ENCODE results near the gene OGDH.

OGDH gene

DNA sequence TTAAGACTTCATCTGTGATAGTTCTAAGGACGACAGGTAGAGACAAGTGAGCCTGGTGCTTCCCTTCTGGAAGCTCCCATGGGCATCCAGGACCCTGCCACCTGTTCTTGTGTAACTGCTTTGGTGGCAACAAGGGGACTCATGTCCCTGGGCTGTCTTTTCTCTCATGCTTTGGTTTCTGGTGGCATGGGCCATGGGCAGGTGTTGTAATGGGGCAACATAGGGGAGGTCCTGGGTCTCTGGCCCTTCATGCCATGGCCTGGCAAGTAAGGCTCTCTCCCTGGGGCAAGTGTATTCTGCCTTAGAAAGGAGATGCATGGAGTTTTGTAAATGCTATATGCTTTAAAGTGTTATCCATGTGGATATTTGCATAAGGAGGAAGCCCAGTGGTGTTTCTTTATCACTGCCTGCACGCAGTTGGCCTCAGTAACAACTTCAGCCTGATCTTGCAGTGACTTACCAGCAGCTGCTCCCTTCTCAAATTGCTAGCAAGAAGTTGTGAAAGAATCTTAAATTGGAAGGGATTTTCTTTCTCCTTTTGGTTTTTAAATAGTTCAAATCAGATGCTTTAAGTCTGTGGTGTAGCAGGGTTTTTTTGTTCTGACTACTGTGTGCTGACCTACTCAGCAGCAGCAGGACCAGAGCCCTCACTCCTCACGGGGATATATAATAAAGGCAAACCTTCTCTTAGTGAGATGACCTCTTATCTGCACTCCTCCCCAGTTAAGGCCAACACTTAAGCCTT, 39.9 kb downstream of the OGDH start:
- no peak for TF ChIP-seq ZNF274 (IDR thresholded peaks at IDR 0.05; ENCODE audit: low read depth, low read length)
- H3K4me3 ChIP-seq (ENCODE audit: low read length), result no peak overlapping the region

DNA sequence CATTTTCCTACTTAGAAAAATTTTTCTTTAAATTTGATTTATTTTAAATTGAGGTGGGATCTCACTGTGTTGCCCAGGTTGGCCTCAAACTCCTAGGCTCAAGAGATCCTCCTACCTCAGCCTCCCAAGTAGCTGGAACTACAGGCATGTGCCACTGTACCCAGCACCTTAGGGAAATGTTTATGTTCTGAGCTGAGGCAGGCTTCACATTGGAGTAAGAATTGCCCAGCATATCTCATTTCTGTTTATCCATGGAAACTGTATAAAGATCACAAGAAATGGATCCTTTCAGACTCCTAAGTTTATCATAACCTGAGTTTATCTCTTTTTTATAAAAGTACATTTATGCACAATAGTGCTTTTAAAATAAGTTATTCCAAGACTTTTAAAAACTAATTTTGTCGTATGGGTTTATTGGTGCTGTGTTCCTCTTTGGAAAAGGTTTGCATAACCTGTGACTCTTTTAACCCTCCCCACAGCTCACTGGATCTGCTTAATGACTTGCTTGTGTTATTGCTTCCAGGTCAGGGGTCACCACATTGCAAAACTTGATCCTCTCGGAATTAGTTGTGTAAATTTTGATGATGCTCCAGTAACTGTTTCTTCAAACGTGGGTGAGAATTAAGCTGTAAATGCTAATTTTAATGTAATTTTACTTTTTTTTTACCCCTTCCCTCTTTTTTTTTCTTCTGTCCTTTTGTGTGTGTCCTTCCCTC, 40.7 kb downstream of the OGDH start:
- no peak overlapping the region for H3K4me3 ChIP-seq (ENCODE audit: low read length)
- TF ChIP-seq ZNF274 (IDR thresholded peaks at IDR 0.05; ENCODE audit: low read depth, low read length), result no peak

DNA sequence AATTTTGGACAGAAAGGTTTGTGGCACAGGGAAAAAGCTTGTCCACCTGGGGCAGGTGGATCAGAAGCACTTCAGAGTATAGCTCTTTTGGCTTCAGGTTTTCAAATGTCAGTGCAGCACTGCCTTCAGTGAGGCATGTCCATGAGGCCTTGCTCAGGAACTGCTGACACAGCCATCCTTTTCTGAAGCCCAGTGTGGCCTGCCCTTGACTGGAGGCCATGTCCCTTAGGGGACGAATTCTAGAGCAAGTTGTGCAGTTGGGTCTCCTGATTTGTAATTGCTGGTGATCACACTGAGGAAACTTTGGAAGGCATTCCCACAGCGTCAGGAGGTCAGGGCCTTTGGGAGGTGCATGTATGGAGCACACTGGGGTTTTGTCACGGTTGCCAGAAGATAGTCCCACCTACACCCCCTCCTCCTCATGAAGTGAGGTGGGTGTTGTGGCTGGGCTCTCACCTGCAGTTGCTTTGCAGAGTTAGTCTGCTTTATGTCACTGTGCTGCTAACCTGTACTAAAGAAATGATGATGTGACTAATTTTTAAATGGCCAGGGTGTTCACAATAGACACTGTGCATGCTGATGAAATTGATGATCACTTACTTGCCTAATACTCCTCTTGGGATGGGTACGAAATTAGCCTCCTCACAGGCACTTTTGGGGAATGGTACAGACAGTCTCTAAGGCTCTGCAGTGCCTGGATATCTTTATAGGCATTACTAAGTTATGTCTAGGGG, 41.7 kb downstream of the OGDH start:
- no peak for TF ChIP-seq ZNF274 (IDR thresholded peaks at IDR 0.05; ENCODE audit: low read depth, low read length)

DNA sequence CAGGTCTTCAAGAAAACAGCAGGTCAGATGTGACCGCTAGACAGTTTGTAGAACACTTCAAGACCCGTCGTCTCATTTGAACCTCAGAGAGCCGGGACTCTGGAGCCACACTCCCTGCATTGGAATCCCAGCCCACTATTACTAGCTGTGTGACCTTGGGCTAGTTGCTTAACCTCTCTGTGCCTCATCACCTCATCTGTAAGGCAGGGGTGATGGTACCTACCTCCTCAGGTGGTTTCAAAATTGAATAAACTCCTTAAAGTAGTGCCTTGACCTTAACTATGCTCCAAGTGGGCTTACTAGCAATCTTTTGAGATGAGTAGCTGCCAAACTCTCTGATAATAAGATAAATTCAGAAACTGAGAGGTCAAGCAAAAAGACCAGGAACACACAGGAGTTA, 43.8 kb downstream of the OGDH start:
- no peak overlapping the region for H3K4me3 ChIP-seq (ENCODE audit: low read length)
- TF ChIP-seq ZNF274 (IDR thresholded peaks at IDR 0.05; ENCODE audit: low read depth, low read length), result no peak

More for the DNA sequence above, 41.7 kb downstream of the OGDH start:
- H3K4me3 ChIP-seq (ENCODE audit: low read length), result no peak overlapping the region

DNA sequence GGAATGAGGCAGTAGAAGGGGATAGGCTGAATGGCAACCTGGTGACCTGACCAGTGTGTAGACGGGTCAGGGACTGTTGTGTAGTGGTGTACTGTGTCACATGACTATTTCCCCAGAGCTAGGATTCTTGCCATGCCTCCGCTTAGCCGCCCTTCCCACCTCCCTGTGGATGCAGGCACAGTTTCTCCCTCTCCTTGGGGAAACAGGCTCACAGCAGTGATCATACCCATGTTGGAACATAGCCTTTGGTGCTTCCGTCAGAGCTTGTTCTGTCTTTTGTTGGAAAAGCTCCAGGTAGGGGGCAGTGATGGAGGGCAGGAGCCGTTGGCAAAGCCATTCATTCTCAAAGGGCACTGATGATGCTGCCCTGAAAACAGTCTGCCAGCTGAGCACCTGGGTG, 44.3 kb downstream of the OGDH start:
- no peak overlapping the region for H3K4me3 ChIP-seq (ENCODE audit: low read length)
- no peak for TF ChIP-seq ZNF274 (IDR thresholded peaks at IDR 0.05; ENCODE audit: low read depth, low read length)

DNA sequence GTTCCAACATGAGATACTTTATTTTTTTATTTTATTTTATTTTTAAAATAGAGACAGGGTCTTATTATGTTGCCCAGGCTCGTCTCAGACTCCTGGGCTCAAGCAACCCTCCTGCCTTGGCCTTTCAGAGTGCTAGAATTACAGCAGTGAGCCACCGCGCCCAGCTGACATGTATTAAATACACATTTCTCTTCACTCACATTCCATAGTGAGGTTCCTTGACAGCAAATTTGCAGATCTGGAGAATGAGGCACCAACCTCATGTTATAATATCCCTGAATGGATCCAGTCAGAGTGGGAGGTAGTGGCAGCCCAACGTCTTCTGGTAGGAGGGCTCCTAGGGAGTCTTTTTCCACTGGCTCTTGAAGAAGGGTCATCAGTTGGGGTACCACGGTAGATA, 46.1 kb downstream of the OGDH start:
- TF ChIP-seq ZNF274 (IDR thresholded peaks at IDR 0.05; ENCODE audit: low read depth, low read length), result no peak
- H3K4me3 ChIP-seq (ENCODE audit: low read length), result no peak overlapping the region

DNA sequence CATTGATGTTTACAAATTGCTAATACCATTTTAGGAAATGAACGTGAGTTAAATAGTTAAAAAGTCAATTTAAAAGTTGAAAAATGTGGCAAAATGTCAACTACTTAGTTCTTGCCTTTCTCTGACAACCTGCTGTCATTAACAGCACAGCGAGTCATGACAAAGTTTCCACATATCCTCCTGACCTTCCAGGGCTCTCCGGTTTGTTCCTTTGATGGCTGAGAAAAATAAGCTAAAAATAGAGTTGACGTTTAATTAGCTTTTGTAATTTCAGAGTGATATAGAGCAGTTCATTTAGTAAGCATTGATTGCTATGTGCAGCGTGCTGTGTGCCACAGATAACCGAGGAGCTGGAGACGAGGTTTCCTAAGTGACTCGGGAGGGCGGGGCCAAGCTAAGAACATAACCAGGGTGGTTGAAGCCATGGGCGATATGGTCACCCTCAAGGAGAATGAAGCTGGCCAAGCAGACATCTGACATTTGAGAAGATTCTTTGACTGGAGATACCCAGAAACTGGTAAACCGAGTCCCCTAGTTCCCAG, 47.9 kb downstream of the OGDH start:
- no peak for TF ChIP-seq ZNF274 (IDR thresholded peaks at IDR 0.05; ENCODE audit: low read depth, low read length)
- H3K4me3 ChIP-seq (ENCODE audit: low read length), result no peak overlapping the region

DNA sequence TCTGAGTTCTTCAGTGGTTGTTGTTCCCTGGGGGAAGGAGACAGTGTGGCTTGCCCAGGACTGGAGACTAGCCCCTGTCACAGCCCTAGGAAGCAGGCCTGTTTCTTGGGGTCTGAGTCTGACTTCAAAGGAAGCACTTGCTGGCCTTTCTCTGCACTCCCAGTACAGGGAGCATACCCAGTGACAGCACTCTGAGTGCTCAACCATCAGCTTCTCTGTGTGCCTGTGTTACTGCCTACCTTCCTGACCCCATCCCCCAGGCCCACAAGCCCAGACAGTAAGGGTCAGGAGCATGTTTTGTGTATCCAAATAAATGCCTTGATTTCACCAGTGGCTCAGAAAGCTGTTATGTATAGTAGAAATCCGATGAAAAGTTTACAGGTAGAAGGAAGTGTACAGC, 48.9 kb downstream of the OGDH start:
- no peak overlapping the region for H3K4me3 ChIP-seq (ENCODE audit: low read length)
- no peak for TF ChIP-seq ZNF274 (IDR thresholded peaks at IDR 0.05; ENCODE audit: low read depth, low read length)

DNA sequence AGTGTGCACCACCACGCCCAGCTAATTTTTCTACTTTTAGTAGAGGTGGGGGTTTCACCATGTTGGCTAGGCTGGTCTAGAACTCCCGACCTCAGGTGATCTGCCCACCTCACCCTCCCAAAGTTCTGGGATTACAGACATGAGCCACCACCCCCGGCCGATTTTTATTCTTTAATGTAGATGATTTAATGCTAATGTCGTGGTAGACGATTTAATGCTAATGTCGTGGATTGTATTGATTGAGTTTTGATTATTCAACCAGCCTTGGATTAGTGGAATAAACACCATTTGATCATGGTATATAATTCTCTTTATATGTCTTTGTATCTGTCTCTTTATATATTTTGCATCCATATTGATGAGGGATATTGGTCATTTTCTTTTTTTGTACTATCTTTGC, 52.6 kb downstream of the OGDH start:
- no peak overlapping the region for H3K4me3 ChIP-seq (ENCODE audit: low read length)
- no peak for TF ChIP-seq ZNF274 (IDR thresholded peaks at IDR 0.05; ENCODE audit: low read depth, low read length)

DNA sequence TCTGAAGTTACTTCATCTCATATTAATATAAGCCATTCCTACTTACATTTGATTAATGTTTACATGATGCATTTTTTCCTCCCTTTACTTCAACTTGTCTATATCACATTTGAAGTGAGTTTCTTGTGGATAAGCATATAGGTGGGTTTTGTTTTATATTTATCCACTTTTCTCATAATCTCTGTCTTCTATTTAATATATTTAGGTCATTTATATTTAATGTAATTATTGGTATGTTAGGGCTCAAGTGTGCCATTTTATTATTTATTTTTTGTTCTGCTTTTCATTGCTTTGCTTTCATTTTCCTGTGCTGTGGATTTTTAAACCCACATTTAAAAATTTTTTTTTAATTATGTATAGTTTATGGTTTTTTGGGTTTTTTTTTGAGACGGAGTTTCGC, 54.8 kb downstream of the OGDH start:
- no peak for TF ChIP-seq ZNF274 (IDR thresholded peaks at IDR 0.05; ENCODE audit: low read depth, low read length)
- no peak overlapping the region for H3K4me3 ChIP-seq (ENCODE audit: low read length)

DNA sequence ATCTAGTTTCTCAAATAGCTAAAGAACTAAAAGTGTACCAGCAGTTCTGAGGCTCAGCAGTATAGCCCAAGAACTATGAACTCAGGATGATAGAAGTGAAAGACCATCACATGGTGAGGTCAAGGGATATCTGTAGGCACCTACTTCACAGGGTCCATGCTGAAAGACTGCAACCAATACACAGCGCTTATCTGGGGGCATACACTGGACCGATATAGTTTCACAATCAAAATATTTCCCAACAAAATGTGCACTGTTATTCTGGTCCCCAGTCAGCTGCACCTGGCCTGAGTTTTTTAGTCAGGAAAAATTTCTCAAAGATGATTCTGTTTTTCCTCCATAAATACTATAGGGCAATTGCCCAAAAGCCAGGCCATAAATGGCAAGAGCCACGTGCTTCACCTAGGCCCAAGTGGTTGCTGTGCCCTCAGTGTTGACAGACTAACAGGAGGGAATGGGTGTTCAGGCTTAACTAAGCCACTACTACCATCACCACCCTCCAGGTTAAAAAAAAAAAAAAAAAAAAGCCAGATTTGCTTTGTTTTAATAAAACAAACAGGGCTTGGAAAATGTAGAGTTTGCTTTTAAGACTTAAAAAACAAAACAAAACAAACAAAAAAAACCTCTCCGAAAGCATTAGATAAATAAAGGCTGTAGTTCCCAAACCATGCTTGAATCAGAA, 58.5 kb downstream of the OGDH start:
- no peak overlapping the region for H3K4me3 ChIP-seq (ENCODE audit: low read length)
- TF ChIP-seq ZNF274 (IDR thresholded peaks at IDR 0.05; ENCODE audit: low read depth, low read length), result no peak

DNA sequence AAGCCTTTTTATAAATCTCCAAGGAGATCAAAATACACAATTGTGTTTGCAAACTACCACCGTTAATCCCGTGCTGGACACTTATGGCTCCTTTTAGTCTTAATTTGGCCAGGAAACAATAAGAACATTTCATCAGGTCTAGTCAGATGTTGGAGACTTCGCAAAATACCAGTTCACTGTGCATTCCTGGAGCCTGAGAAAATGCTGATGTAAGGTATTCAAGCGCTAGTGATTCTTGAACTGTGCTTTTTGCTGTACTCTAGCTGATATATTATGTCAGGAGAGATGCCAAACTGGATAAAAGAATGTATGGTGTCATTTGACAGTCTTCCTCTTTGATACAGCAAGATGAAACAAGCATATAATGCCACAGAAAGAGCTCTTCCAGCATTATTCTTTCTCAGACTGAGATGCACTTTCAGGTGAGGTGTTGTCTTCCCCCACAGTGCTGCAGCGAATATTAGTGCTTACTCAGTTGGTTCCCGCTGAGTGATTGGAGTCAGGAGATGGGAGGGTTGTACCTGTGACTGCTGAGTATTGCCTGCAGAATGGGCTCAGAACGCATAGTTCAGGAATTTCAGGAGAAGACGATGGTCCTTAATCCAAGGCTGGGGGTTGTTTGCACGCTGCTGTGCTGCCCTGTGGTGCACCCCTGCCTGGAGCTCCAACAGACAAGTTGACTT, 59.2 kb downstream of the OGDH start:
- no peak for TF ChIP-seq ZNF274 (IDR thresholded peaks at IDR 0.05; ENCODE audit: low read depth, low read length)

DNA sequence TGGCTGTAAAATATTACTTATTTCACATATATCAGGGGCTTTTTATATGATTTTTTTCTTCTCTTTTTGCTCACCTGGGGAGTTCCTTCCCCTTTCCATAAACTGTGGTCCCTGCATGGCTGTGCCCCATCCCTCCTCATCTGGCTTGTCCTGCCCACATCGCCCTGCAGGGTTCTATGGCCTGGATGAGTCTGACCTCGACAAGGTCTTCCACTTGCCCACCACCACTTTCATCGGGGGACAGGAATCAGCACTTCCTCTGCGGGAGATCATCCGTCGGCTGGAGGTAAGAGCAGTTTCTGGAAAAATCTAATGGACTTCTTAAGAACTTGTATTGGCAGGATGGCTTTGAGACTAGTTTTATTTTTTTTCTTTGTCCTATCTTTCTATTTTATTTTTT, 60.1 kb downstream of the OGDH start:
- no peak for TF ChIP-seq ZNF274 (IDR thresholded peaks at IDR 0.05; ENCODE audit: low read depth, low read length)
- H3K4me3 ChIP-seq (ENCODE audit: low read length), result no peak overlapping the region

More for the DNA sequence above, 59.2 kb downstream of the OGDH start:
- H3K4me3 ChIP-seq (ENCODE audit: low read length), result no peak overlapping the region
